ENCODE measurements around the gene CNIH1. TPM values are rescaled to one million over a fixed set of nuclear protein-coding genes. Genes with fewer than 3 reads are reported as not detected.

Gene CNIH1
- total RNA-seq, result 76.5 and 85.0 TPM in 2 replicates

DNA sequence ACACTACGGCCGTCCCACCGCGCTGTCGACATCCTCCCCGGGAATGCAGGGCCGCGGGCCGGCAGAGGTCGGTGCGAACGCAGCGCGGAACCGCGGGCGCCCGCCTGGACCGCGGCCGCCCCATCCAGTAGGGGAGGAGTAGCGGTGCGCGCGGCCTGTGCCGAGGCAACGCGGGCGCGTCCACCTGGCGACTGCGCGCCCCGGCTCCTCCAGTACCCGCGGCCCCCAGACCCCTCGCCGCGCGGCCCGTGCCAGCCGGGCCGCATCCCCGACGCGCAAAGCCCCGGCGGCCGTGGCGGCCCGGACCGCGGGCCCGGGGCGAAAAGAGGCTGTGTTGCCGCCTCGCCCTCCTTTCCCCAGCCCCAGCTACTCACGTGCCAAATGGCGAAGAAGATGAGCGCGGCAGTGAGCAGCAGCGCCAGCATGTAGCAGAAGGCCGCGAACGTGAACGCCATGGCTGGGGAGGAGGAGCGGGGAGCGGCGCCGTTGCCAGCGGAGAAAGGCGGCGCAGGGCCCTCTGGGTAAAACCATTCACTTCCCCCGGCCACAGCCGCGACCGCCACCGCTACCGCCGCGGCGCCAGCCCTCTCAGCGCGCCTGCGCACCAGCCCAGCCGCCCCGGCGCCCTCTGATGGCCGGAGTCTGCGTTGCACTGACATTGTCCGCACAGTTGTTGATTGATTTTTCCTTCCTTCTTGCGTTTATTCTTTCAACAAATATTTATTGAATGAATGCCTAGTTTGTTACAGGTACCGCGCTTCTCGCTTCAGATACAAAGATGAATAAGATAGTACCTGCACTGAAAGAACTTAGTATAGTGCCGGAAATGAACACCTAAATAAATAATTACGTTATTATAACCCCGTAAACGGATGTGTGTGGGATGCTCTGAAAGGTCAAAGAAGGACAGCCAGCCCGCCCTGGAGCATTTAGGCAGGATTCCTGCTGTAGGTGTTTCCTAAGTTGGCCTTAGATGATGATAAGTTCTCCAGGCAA, at the start of gene CNIH1:
CNIH1 (minus strand) TSS at position 502 of the 996 bp plus-strand sequence; CDS start at position 455, 47 bp downstream.

GRCh38 chr14:54488646-54489317, 47.6 kb upstream of the CNIH1 start, which contains the start of gene GMFB:
Gene GMFB, minus strand, starts transcription at chr14:54488980. Its CDS starts 53 bp downstream, at chr14:54488927.

DNA sequence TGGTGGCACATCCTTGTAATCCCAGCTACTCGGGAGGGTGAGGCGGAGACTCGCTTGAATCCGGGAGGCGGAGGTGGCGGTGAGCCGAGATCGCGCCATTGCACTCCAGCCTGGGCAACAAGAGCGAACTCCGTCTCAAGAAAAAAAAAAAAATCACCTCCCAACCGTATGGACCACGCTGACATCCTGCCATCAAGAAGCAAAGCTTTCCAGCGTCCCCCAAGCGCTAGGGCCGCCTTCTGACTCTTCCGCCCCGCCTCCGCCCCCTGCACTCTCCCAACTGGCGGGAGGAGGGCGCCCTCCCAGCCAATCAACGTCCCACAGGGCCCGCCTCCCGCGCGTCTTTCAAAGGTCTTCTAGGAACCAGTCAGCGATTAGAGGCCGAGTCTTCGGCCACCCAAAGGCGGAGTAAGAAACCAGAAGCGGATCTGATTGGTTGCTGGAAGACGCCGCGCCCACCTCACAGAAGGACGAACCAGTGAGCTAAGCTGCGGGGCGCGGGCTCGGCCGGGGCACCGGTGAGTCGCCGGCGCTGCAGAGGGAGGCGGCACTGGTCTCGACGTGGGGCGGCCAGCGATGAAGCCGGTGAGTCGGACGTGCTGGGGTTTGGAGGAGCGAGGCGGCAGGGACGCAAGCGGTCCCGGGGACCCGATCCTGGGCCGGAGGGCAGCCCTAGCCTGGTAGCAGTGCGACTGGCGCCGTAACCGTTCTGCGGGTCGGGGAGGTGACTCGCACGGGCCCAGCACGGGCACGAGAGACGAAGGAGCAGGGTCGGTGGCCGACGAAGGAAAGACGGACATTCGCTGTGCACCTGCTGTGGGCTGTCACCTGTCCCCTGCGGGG, 44.5 kb downstream of the CNIH1 start, which contains the start of gene CDKN3:
CDKN3 (plus strand) TSS at position 515 of the 843 bp plus-strand sequence; CDS start at position 577, 62 bp downstream.

Other genes with a start within 250 kb of the CNIH1 start
- gene CDKN3, start 44.4 kb downstream of the CNIH1 start, total RNA-seq, result 9.1 and 11.3 TPM in 2 replicates
- gene GMFB, start 47.6 kb upstream of the CNIH1 start, total RNA-seq, result 104 and 111 TPM in 2 replicates
- 11.1 TPM in 2 replicates for gene CGRRF1, start 68.5 kb upstream of the CNIH1 start, total RNA-seq
- gene SAMD4A, start 125.8 kb upstream of the CNIH1 start, total RNA-seq, result 12.9 and 44.9 TPM in 2 replicates